GM12878 (cell line): ENCODE results near the gene CCDC184. TPM values are rescaled to one million over a fixed set of nuclear protein-coding genes. Genes with fewer than 3 reads are reported as not detected.
A peak's percentile ranks its signal among the peaks of the same experiment; 100 is the strongest.

Source experiments
- ASH2L ChIP-seq: fragments of 300-600, 200-600 bp; sonication (generic); IDR thresholded peaks from 2 replicates; pipeline ENCODE4 v1.6.1; 2017; ENCODE audit warnings: low read depth, mild to moderate bottlenecking, borderline replicate concordance
- BACH1 ChIP-seq: fragments of 450-650 bp; IDR thresholded peaks from 2 replicates; pipeline ENCODE4 v1.6.1; 2017; ENCODE audit warnings: mild to moderate bottlenecking, borderline replicate concordance
- BCL11A ChIP-seq: IDR thresholded peaks from 2 replicates; pipeline ENCODE4 v1.6.1; 2011; ENCODE audit warnings: low read depth, low read length
- CHD4 ChIP-seq: fragments of 200-600 bp; sonication (generic); IDR thresholded peaks from 2 replicates; pipeline ENCODE4 v1.6.1; 2016; ENCODE audit warnings: mild to moderate bottlenecking
- DPF2 ChIP-seq: fragments of 450-650 bp; IDR thresholded peaks from 2 replicates; pipeline ENCODE4 v1.6.1; 2017; ENCODE audit warnings: mild to moderate bottlenecking
- FOXM1 ChIP-seq: IDR thresholded peaks from 2 replicates; pipeline ENCODE4 v1.6.1; 2012; ENCODE audit warnings: low read depth, mild to moderate bottlenecking, inconsistent platforms, low read length, moderate library complexity
- GATAD2B ChIP-seq: fragments of 450-650 bp; conservative IDR thresholded peaks from 2 replicates; pipeline ENCODE4 v1.6.1; 2017; ENCODE audit warnings: low read depth, mild to moderate bottlenecking, moderate library complexity
- MXI1 ChIP-seq: fragments of 150-350 bp; IDR thresholded peaks from 2 replicates; pipeline ENCODE4 v1.6.1; 2011; ENCODE audit warnings: low read depth, mild to moderate bottlenecking, inconsistent platforms, low read length, improper control_type of control experiment
- NBN ChIP-seq: fragments of 450-650 bp; IDR thresholded peaks from 2 replicates; pipeline ENCODE4 v1.6.1; 2016
- NR2C1 ChIP-seq: fragments of 450-650 bp; IDR thresholded peaks from 2 replicates; pipeline ENCODE4 v1.6.1; 2017; ENCODE audit warnings: antibody characterized with exemption, mild to moderate bottlenecking, moderate library complexity
- PAX8 ChIP-seq: fragments of 450-650 bp; IDR thresholded peaks from 2 replicates; pipeline ENCODE4 v1.6.1; 2017; ENCODE audit warnings: mild to moderate bottlenecking, moderate library complexity
- POU2F2 ChIP-seq: IDR thresholded peaks from 3 replicates; pipeline ENCODE4 v1.6.1; 2011; ENCODE audit warnings: low read depth, mild to moderate bottlenecking, low read length, borderline replicate concordance
- SMAD5 ChIP-seq: IDR thresholded peaks from 2 replicates; pipeline ENCODE4 v1.6.1; 2016; ENCODE audit warnings: antibody characterized with exemption, low read depth
- SRF ChIP-seq, 2 experiments: IDR thresholded peaks; 2 replicates each; pipeline ENCODE4 v1.6.1; 2011; ENCODE audit warnings: low read depth in 2 of 2, low read length in 2 of 2, mild to moderate bottlenecking in 1 of 2, moderate library complexity in 1 of 2
- polyA plus RNA-seq, 11 experiments: library from polyadenylated mRNA; depleted of rRNA in 4 of 11; unstranded in 6 of 11; stranded (reverse) in 5 of 11; fragments of >200 nt; fragmentation: Nextera tagmentation in 4 of 11; fragmentation: Illumina TruSeq in 1 of 11; extraction: Ambion mirVana in 4 of 11; extraction: Trizol in 1 of 11; gene quantifications; 1 replicate in 1 of 11; 2 replicates in 10 of 11; pipeline versions ENCODE4 v1.2.1 to v1.2.3, GENCODE V29; 2011 to 2016; ENCODE audit warnings: inconsistent platforms in 2 of 11, missing spikeins in 2 of 11, low read depth in 1 of 11
- total RNA-seq, 4 experiments: library from RNA; depleted of rRNA in 3 of 4; stranded (reverse); fragments of >200 nt in 3 of 4; fragmentation: Illumina TruSeq in 1 of 4; extraction: Trizol in 1 of 4; gene quantifications; 2 replicates each; pipeline versions ENCODE4 v1.2.1 to v1.2.3, GENCODE V29; 2013 to 2021
- TF ChIP-seq, protein P1 (sequence below): fragments of 150-350 bp; IDR thresholded peaks from 2 replicates; pipeline ENCODE4 v1.6.1; 2014; ENCODE audit warnings: mild to moderate bottlenecking, low read depth, low read length
- TF ChIP-seq, protein P2 (sequence below): fragments of 450-650 bp; IDR thresholded peaks from 2 replicates; pipeline ENCODE4 v1.6.1; 2018; ENCODE audit warnings: borderline replicate concordance, mild to moderate bottlenecking; ENCODE audit not compliant: partially characterized antibody
- TF ChIP-seq, protein P3 (sequence below): fragments of 450-650 bp; IDR thresholded peaks from 2 replicates; pipeline ENCODE4 v1.6.1; 2014; ENCODE audit warnings: mild to moderate bottlenecking
- TF ChIP-seq, protein P4 (sequence below): IDR thresholded peaks from 2 replicates; pipeline ENCODE4 v1.6.1; 2012; ENCODE audit warnings: low read length, inconsistent platforms
- TF ChIP-seq, protein P5 (sequence below): IDR thresholded peaks from 2 replicates; pipeline ENCODE4 v1.6.1; 2011; ENCODE audit warnings: borderline replicate concordance, low read depth, mild to moderate bottlenecking, moderate library complexity, mixed read lengths, low read length; ENCODE audit not compliant: insufficient read depth; ENCODE audit errors: extremely low read length
- TF ChIP-seq, protein P6 (sequence below): IDR thresholded peaks from 2 replicates; pipeline ENCODE4 v1.6.1; 2012; ENCODE audit warnings: low read depth, low read length, improper control_type of control experiment

Gene CCDC184
- total and polyA plus RNA-seq, 10 of the 15 experiments (the other 5 are each of a cell fraction or from before 2014, with no cell fraction given) = not detected

DNA sequence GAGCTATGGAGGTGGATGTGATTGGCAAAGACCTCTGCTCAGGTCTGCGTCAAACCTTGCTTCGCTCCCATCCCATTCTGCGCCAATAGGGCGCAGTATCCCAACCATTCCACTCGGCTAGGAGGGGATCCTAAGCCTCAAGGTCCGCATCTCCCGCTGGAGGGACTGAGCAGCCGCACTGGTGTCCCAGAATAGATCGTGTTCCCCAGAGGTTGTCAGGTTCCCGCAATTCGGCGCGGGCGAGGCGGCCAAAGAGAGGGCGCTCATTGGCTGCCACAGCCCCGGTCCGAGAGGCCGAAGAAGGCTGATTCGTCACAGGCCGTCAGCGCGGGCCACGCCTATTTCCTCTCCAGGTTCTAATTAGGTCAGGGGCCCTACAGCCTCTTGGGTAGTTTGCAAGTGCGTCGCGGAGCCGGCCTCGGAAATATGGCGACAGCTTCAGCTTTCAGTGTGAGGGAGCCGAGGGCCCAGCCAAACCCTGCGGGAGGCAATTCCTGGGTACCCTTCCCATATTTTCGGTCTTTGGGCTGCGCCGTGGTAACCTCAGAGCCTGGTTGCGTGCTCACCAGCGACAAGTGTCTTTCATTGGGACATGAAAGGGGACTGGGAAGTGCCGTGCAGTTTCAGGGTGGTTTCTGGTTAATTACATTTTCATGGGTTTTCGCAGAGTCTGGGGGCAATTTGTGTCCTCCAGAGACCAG is 14.7 kb downstream of the CCDC184 start (continued):
- TF ChIP-seq, protein P1, sequence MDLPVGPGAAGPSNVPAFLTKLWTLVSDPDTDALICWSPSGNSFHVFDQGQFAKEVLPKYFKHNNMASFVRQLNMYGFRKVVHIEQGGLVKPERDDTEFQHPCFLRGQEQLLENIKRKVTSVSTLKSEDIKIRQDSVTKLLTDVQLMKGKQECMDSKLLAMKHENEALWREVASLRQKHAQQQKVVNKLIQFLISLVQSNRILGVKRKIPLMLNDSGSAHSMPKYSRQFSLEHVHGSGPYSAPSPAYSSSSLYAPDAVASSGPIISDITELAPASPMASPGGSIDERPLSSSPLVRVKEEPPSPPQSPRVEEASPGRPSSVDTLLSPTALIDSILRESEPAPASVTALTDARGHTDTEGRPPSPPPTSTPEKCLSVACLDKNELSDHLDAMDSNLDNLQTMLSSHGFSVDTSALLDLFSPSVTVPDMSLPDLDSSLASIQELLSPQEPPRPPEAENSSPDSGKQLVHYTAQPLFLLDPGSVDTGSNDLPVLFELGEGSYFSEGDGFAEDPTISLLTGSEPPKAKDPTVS = no peak
- TF ChIP-seq, protein P2, sequence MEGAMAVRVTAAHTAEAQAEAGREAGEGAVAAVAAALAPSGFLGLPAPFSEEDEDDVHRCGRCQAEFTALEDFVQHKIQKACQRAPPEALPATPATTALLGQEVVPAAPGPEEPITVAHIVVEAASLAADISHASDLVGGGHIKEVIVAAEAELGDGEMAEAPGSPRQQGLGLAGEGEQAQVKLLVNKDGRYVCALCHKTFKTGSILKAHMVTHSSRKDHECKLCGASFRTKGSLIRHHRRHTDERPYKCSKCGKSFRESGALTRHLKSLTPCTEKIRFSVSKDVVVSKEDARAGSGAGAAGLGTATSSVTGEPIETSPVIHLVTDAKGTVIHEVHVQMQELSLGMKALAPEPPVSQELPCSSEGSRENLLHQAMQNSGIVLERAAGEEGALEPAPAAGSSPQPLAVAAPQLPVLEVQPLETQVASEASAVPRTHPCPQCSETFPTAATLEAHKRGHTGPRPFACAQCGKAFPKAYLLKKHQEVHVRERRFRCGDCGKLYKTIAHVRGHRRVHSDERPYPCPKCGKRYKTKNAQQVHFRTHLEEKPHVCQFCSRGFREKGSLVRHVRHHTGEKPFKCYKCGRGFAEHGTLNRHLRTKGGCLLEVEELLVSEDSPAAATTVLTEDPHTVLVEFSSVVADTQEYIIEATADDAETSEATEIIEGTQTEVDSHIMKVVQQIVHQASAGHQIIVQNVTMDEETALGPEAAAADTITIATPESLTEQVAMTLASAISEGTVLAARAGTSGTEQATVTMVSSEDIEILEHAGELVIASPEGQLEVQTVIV = no peak
- 0 out of 2 replicates have a peak, but pooled peaks have one; percentile 47 for TF ChIP-seq NBN
- no peak for TF ChIP-seq BACH1
- no peak for TF ChIP-seq BCL11A
- TF ChIP-seq DPF2 = 0 out of 2 replicates have a peak, but pooled peaks have one; percentile 11
- no peak for TF ChIP-seq CHD4
- TF ChIP-seq SRF (IDR thresholded peaks at IDR 0.05; ENCODE audit: low read depth in 2 of 2, low read length in 2 of 2) = peak; percentile 56 to 82
- TF ChIP-seq, protein P3, sequence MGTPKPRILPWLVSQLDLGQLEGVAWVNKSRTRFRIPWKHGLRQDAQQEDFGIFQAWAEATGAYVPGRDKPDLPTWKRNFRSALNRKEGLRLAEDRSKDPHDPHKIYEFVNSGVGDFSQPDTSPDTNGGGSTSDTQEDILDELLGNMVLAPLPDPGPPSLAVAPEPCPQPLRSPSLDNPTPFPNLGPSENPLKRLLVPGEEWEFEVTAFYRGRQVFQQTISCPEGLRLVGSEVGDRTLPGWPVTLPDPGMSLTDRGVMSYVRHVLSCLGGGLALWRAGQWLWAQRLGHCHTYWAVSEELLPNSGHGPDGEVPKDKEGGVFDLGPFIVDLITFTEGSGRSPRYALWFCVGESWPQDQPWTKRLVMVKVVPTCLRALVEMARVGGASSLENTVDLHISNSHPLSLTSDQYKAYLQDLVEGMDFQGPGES = 0 out of 2 replicates have a peak, but pooled peaks have one; percentile 23
- no peak for TF ChIP-seq FOXM1
- peak; percentile 96; the same call in 1 of the 2 replicates for TF ChIP-seq SMAD5
- peak; percentile 63; the same call in 1 of the 2 replicates for TF ChIP-seq GATAD2B
- TF ChIP-seq, protein P4, sequence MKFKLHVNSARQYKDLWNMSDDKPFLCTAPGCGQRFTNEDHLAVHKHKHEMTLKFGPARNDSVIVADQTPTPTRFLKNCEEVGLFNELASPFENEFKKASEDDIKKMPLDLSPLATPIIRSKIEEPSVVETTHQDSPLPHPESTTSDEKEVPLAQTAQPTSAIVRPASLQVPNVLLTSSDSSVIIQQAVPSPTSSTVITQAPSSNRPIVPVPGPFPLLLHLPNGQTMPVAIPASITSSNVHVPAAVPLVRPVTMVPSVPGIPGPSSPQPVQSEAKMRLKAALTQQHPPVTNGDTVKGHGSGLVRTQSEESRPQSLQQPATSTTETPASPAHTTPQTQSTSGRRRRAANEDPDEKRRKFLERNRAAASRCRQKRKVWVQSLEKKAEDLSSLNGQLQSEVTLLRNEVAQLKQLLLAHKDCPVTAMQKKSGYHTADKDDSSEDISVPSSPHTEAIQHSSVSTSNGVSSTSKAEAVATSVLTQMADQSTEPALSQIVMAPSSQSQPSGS = no peak
- TF ChIP-seq POU2F2 = peak; percentile 81; the same call in 1 of the 3 replicates
- TF ChIP-seq, protein P5, sequence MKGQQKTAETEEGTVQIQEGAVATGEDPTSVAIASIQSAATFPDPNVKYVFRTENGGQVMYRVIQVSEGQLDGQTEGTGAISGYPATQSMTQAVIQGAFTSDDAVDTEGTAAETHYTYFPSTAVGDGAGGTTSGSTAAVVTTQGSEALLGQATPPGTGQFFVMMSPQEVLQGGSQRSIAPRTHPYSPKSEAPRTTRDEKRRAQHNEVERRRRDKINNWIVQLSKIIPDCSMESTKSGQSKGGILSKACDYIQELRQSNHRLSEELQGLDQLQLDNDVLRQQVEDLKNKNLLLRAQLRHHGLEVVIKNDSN = no peak
- TF ChIP-seq ASH2L = 0 out of 2 replicates have a peak, but pooled peaks have one; percentile 45
- TF ChIP-seq PAX8 = no peak
- no peak for TF ChIP-seq NR2C1
- TF ChIP-seq, protein P6, sequence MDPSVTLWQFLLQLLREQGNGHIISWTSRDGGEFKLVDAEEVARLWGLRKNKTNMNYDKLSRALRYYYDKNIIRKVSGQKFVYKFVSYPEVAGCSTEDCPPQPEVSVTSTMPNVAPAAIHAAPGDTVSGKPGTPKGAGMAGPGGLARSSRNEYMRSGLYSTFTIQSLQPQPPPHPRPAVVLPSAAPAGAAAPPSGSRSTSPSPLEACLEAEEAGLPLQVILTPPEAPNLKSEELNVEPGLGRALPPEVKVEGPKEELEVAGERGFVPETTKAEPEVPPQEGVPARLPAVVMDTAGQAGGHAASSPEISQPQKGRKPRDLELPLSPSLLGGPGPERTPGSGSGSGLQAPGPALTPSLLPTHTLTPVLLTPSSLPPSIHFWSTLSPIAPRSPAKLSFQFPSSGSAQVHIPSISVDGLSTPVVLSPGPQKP = peak; percentile 63
- TF ChIP-seq MXI1 = no peak; the same call in 1 of the 2 replicates
